H1 (cell line): ENCODE results near the gene PCNX4. TPM values are rescaled to one million over a fixed set of nuclear protein-coding genes. Genes with fewer than 3 reads are reported as not detected.

Experiments used
- CTCF ChIA-PET: fragments of 300-600 bp; sonication (Branson Sonifier 250); formaldehyde crosslinking; loops from one replicate; lab custom pipeline; 2021; ENCODE audit not compliant: partially characterized antibody; lab: Charles Lee
- POLR2A ChIA-PET: fragments of 300-600 bp; sonication (Branson Sonifier 250); formaldehyde crosslinking; loops from one replicate; lab custom pipeline; 2021; ENCODE audit warnings: inconsistent platforms; ENCODE audit not compliant: partially characterized antibody; lab: Charles Lee
- DNase-seq, 2 experiments: peaks; one replicate each; pipeline versions ENCODE4 v3.0.0 to v3.0.0-alpha.2; 2010 to 2022; ENCODE audit warnings: low spot score in 2 of 2, low read depth in 1 of 2, mixed read lengths in 1 of 2
- FAIRE-seq: peaks from 2 replicates; lab custom pipeline; 2011; peaks lifted over from hg19 to GRCh38; lab: Jason Lieb, UNC
- H2AFZ ChIP-seq: 2 replicates; pipeline ENCODE4 v1.8.1; 2012; ENCODE audit warnings: low read length, inconsistent platforms
- H2AK5ac ChIP-seq: 2 replicates; pipeline ENCODE4 v1.6.1; 2013; ENCODE audit warnings: low read depth, low read length
- H2BK120ac ChIP-seq: replicated peaks from 2 replicates; pipeline ENCODE3; 2013; ENCODE audit warnings: low read depth, low read length, inconsistent platforms
- H2BK12ac ChIP-seq: 2 replicates; pipeline ENCODE4 v1.6.1; 2013; ENCODE audit warnings: low read depth, low read length
- H2BK15ac ChIP-seq: 2 replicates; pipeline ENCODE4 v1.6.1; 2013; ENCODE audit warnings: low read length
- H2BK20ac ChIP-seq: 2 replicates; pipeline ENCODE4 v1.6.1; 2013; ENCODE audit warnings: low read length
- H2BK5ac ChIP-seq: 2 replicates; pipeline ENCODE4 v1.6.1; 2013; ENCODE audit warnings: low read depth, low read length
- H3K14ac ChIP-seq: 2 replicates; pipeline ENCODE4 v1.6.1; 2013; ENCODE audit warnings: inconsistent platforms; ENCODE audit not compliant: insufficient read length
- H3K18ac ChIP-seq: 2 replicates; pipeline ENCODE4 v1.6.1; 2013; ENCODE audit warnings: low read length; ENCODE audit errors: extremely low read depth
- H3K23ac ChIP-seq: 2 replicates; pipeline ENCODE4 v1.6.1; 2013; ENCODE audit warnings: inconsistent platforms; ENCODE audit not compliant: insufficient read length
- H3K23me2 ChIP-seq: 2 replicates; pipeline ENCODE4 v1.6.1; 2013; ENCODE audit warnings: low read depth, low read length
- H3K27ac ChIP-seq: 2 replicates; pipeline ENCODE4 v1.6.1; 2011; ENCODE audit warnings: low read depth, low read length, inconsistent platforms
- H3K27me3 ChIP-seq, 4 experiments: replicated peaks in 1 of 4; 1 replicate in 1 of 4; 2 replicates in 3 of 4; pipeline versions ENCODE4 v1.6.1 to v1.8.1; 2011 to 2013; ENCODE audit warnings: low read length in 3 of 4, mild to moderate bottlenecking in 3 of 4, inconsistent platforms in 2 of 4, mixed read lengths in 2 of 4, moderate library complexity in 1 of 4; ENCODE audit not compliant: control insufficient read depth in 3 of 4, insufficient read depth in 3 of 4; ENCODE audit errors: extremely low read depth in 1 of 4
- H3K36me3 ChIP-seq, 4 experiments: 2 replicates each; pipeline versions ENCODE4 v1.6.1 to v1.8.1; 2011 to 2013; ENCODE audit warnings: mild to moderate bottlenecking in 4 of 4, low read length in 3 of 4, moderate library complexity in 2 of 4, control low read depth in 1 of 4, inconsistent platforms in 1 of 4; ENCODE audit not compliant: insufficient read depth in 4 of 4, control insufficient read depth in 2 of 4
- H3K4ac ChIP-seq: replicated peaks from 2 replicates; pipeline ENCODE3; 2013; ENCODE audit warnings: low read length, low read depth, mixed read lengths, inconsistent platforms; ENCODE audit not compliant: insufficient read length
- H3K4me1 ChIP-seq, 4 experiments: replicated peaks in 1 of 4; 1 replicate in 1 of 4; 2 replicates in 3 of 4; pipeline versions ENCODE4 v1.6.1 to v1.8.1; 2011 to 2013; ENCODE audit warnings: low read length in 3 of 4, inconsistent platforms in 2 of 4, mixed read lengths in 1 of 4; ENCODE audit not compliant: insufficient read depth in 4 of 4, control insufficient read depth in 3 of 4
- H3K4me2 ChIP-seq, 2 experiments: 2 replicates each; pipeline versions ENCODE4 v1.6.1 to v1.8.1; 2011 to 2013; ENCODE audit warnings: low read depth in 2 of 2, low read length in 2 of 2, control low read depth in 1 of 2, inconsistent platforms in 1 of 2, mild to moderate bottlenecking in 1 of 2; ENCODE audit not compliant: insufficient read depth in 1 of 2
- H3K4me3 ChIP-seq, 4 experiments: fragments of 200-600, 300-600 bp in 1 of 4; sonication (generic), shearing (Covaris generic), sonication (Bioruptor Twin) in 1 of 4; 2 replicates each; pipeline versions ENCODE4 v1.5.1 to v1.8.1; 2011 to 2016; ENCODE audit warnings: low read length in 4 of 4, low read depth in 3 of 4, control low read depth in 2 of 4, inconsistent platforms in 2 of 4, mild to moderate bottlenecking in 2 of 4, mixed read lengths in 1 of 4, moderate library complexity in 1 of 4; ENCODE audit not compliant: insufficient read depth in 2 of 4; ENCODE audit errors: extremely low read depth in 1 of 4
- H3K56ac ChIP-seq: replicated peaks from 2 replicates; pipeline ENCODE3; 2013; ENCODE audit warnings: low read depth, mild to moderate bottlenecking, mixed read lengths, low read length, inconsistent platforms; ENCODE audit not compliant: insufficient read length
- H3K79me1 ChIP-seq: 2 replicates; pipeline ENCODE4 v1.6.1; 2013; ENCODE audit warnings: low read depth, low read length, control low read depth
- H3K79me2 ChIP-seq, 2 experiments: 2 replicates each; pipeline versions ENCODE4 v1.6.1 to v1.8.1; 2012 to 2013; ENCODE audit warnings: low read length in 2 of 2, mild to moderate bottlenecking in 2 of 2, inconsistent platforms in 1 of 2; ENCODE audit not compliant: insufficient read depth in 2 of 2, control insufficient read depth in 1 of 2
- H3K9ac ChIP-seq, 4 experiments: replicated peaks in 1 of 4; 1 replicate in 1 of 4; 2 replicates in 3 of 4; pipeline versions ENCODE4 v1.6.1 to v1.8.1; 2011 to 2013; ENCODE audit warnings: low read depth in 3 of 4, low read length in 3 of 4, control low read depth in 2 of 4, mild to moderate bottlenecking in 2 of 4, moderate library complexity in 2 of 4, inconsistent platforms in 1 of 4; ENCODE audit errors: extremely low read depth in 1 of 4
- H3K9me3 ChIP-seq, 2 experiments: 2 replicates each; pipeline versions ENCODE4 v1.6.1 to v1.8.1; 2012 to 2013; ENCODE audit warnings: mild to moderate bottlenecking in 2 of 2, moderate library complexity in 2 of 2, control low read depth in 1 of 2, inconsistent platforms in 1 of 2, low read depth in 1 of 2, low read length in 1 of 2, mixed read lengths in 1 of 2; ENCODE audit not compliant: insufficient read depth in 2 of 2
- H4K20me1 ChIP-seq, 2 experiments: replicated peaks in 1 of 2; 2 replicates each; pipeline versions ENCODE3 to v1.8.1; 2011 to 2013; ENCODE audit warnings: inconsistent platforms in 2 of 2, low read length in 2 of 2, mild to moderate bottlenecking in 1 of 2; ENCODE audit not compliant: insufficient read depth in 2 of 2, control insufficient read depth in 1 of 2
- H4K5ac ChIP-seq: 2 replicates; pipeline ENCODE4 v1.6.1; 2013; ENCODE audit warnings: low read length, low read depth, mixed read lengths, inconsistent platforms; ENCODE audit not compliant: insufficient read length
- H4K8ac ChIP-seq: 2 replicates; pipeline ENCODE4 v1.8.0; 2013; ENCODE audit warnings: mild to moderate bottlenecking, moderate library complexity, low read length, inconsistent platforms; ENCODE audit not compliant: insufficient read depth; ENCODE audit errors: extremely low read depth
- H4K91ac ChIP-seq: replicated peaks from 2 replicates; pipeline ENCODE3; 2013; ENCODE audit warnings: low read length, mixed read lengths, inconsistent platforms; ENCODE audit not compliant: insufficient read length
- BCL11A ChIP-seq, 2 experiments: IDR thresholded peaks; one replicate each; pipeline ENCODE4 v1.6.1; 2011; ENCODE audit warnings: low read depth in 2 of 2, low read length in 2 of 2, mild to moderate bottlenecking in 2 of 2
- BRCA1 ChIP-seq: IDR thresholded peaks from 2 replicates; pipeline ENCODE4 v1.6.1; 2012; ENCODE audit warnings: low read depth, low read length, improper control_type of control experiment
- CBX8 ChIP-seq: fragments of 300-800, 300-1000 bp; sonication (generic); IDR thresholded peaks from 2 replicates; pipeline ENCODE4 v1.7.1; 2016; ENCODE audit warnings: low read depth, low read length, borderline replicate concordance
- CTBP2 ChIP-seq: IDR thresholded peaks from 2 replicates; pipeline ENCODE4 v1.7.0; 2011; ENCODE audit warnings: borderline replicate concordance, mild to moderate bottlenecking, moderate library complexity, mixed read lengths, low read length; ENCODE audit not compliant: insufficient read depth, insufficient read length
- EP300 ChIP-seq, 2 experiments: IDR thresholded peaks; 1 replicate in 1 of 2; 2 replicates in 1 of 2; pipeline ENCODE4 v1.6.1; 2011 to 2012; ENCODE audit warnings: low read depth in 2 of 2, low read length in 2 of 2, mild to moderate bottlenecking in 2 of 2, borderline replicate concordance in 1 of 2, inconsistent platforms in 1 of 2, moderate library complexity in 1 of 2
- KDM1A ChIP-seq: fragments of 200-600, 300-600 bp; sonication (generic); IDR thresholded peaks from 2 replicates; pipeline ENCODE4 v1.7.1; 2016; ENCODE audit warnings: mild to moderate bottlenecking, low read length, borderline replicate concordance
- KDM5A ChIP-seq: fragments of 200-600 bp; IDR thresholded peaks from 2 replicates; pipeline ENCODE4 v1.7.1; 2012; ENCODE audit warnings: mild to moderate bottlenecking, low read length, inconsistent platforms, mixed read lengths
- NANOG ChIP-seq: IDR thresholded peaks from 2 replicates; pipeline ENCODE4 v1.6.1; 2011; ENCODE audit warnings: low read length, low read depth, mild to moderate bottlenecking, inconsistent platforms; ENCODE audit not compliant: insufficient read depth, poor library complexity, severe bottlenecking
- PHF8 ChIP-seq: fragments of 200-600 bp; sonication (generic); conservative IDR thresholded peaks from 2 replicates; pipeline ENCODE4 v1.7.1; 2012; ENCODE audit warnings: low read depth, mild to moderate bottlenecking, inconsistent platforms, low read length, moderate library complexity
- SP2 ChIP-seq: IDR thresholded peaks from 2 replicates; pipeline ENCODE4 v1.6.1; 2012; ENCODE audit warnings: mild to moderate bottlenecking, low read length, inconsistent platforms
- WGBS, 2 experiments: shearing (Covaris generic) in 1 of 2; methylation state at CpG; one replicate each; pipeline versions ENCODE4 v1.1.6 to v1.1.7; 2013 to 2015; ENCODE audit warnings: low lambda C conversion rate in 2 of 2, mixed read lengths in 2 of 2, inconsistent platforms in 1 of 2, low coverage in 1 of 2, missing lambda C conversion rate in 1 of 2; ENCODE audit not compliant: insufficient replicate concordance in 2 of 2, insufficient coverage in 1 of 2, insufficient read length in 1 of 2; ENCODE audit errors: extremely low coverage in 1 of 2, missing lambda C conversion rate in 1 of 2; 5-methylcytosine and 5-hydroxymethylcytosine counted together
- polyA plus RNA-seq, 7 experiments: library from polyadenylated mRNA; depleted of rRNA in 3 of 7; stranded (reverse) in 5 of 7; unstranded in 2 of 7; fragments of >200 nt in 5 of 7; fragments of 200-250 nt in 2 of 7; gene quantifications; 1 replicate in 5 of 7; 2 replicates in 1 of 7; 4 replicates in 1 of 7; pipeline versions ENCODE4 v1.2.1 to v1.2.3, GENCODE V29; 2011 to 2013; ENCODE audit warnings: missing spikeins in 2 of 7, mixed read lengths in 2 of 7
- total RNA-seq: library from RNA; stranded (reverse); fragmentation: NEBNext Ultra II Directional; extraction: Animal tissue kit (Norgen Biotek cat#: 25700); gene quantifications from 2 replicates; pipeline ENCODE4 v1.2.1, GENCODE V29; 2021
- TF ChIP-seq, protein P1 (sequence below): IDR thresholded peaks from 2 replicates; pipeline ENCODE4 v1.6.1; 2011; ENCODE audit warnings: low read depth, mild to moderate bottlenecking, low read length; ENCODE audit not compliant: insufficient read depth
- TF ChIP-seq, protein P2 (sequence below): IDR thresholded peaks from 2 replicates; pipeline ENCODE4 v1.6.1; 2012; ENCODE audit warnings: inconsistent platforms

PCNX4 gene
- total and polyA plus RNA-seq, 2 of the 8 experiments (the other 6 are each of a cell fraction or from before 2014, with no cell fraction given): 28.4 to 35.5 TPM

GRCh38 chr14:60089221-60089620 lies 2.5 kb upstream of the PCNX4 start:
- peaks cover 0 to under 1% of the 10 kb centered on the region in 2 experiments for H4K20me1 ChIP-seq
- POLR2A ChIA-PET: no interaction called here
- no peak overlapping the region for H2AK5ac ChIP-seq
- H3K4me3 ChIP-seq: no peak overlapping the region
- H2BK120ac ChIP-seq: no peak overlapping the region
- H3K23ac ChIP-seq: no peak overlapping the region
- no peak overlapping the region for H4K91ac ChIP-seq
- CTCF ChIA-PET: interaction anchor here (0.6 to 2.0 kb wide), 6 partner anchors 9 to 125 kb away, joined by 3 to 6 read pairs (median 4); no protein-coding TSS in a partner anchor
- no peak overlapping the region for H3K4me2 ChIP-seq
- no peak overlapping the region for H2BK15ac ChIP-seq
- H3K36me3 ChIP-seq: no peaks in the 10 kb centered on the region
- H3K79me2 ChIP-seq: peaks cover 1 to 18% of the 10 kb centered on the region in 2 experiments; a peak in 3 of 4 replicates
- peaks cover 0 to 4% (median 2%) of the 10 kb centered on the region in 4 experiments; a peak in 3 of 7 replicates for H3K4me1 ChIP-seq
- H3K14ac ChIP-seq: no peak overlapping the region
- no peaks in the 10 kb centered on the region for H3K27me3 ChIP-seq
- H2BK12ac ChIP-seq: no peak overlapping the region
- no peak overlapping the region for H3K9ac ChIP-seq
- peaks cover 7% of the 10 kb centered on the region; the same call in 1 of the 2 replicates for H3K23me2 ChIP-seq
- H3K27ac ChIP-seq: no peak overlapping the region
- 0 out of 2 replicates have a peak, but pooled peaks cover under 1% of the 10 kb centered on the region for H3K79me1 ChIP-seq
- H3K9me3 ChIP-seq: no peaks in the 10 kb centered on the region
- FAIRE-seq (no peak), DNase-seq (no peak)
- TF ChIP-seq CTBP2: no peak
- no peak for TF ChIP-seq BRCA1
- TF ChIP-seq KDM1A: no peak
- TF ChIP-seq, protein P1, sequence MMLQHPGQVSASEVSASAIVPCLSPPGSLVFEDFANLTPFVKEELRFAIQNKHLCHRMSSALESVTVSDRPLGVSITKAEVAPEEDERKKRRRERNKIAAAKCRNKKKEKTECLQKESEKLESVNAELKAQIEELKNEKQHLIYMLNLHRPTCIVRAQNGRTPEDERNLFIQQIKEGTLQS: no peak
- TF ChIP-seq NANOG: no peak
- no peak for TF ChIP-seq BCL11A (IDR thresholded peaks at IDR 0.05; ENCODE audit: low read depth in 2 of 2, low read length in 2 of 2)
- no peak for TF ChIP-seq KDM5A
- no peak for TF ChIP-seq SP2
- no peak for TF ChIP-seq EP300 (IDR thresholded peaks at IDR 0.05; ENCODE audit: borderline replicate concordance in 1 of 2, low read depth in 2 of 2, low read length in 2 of 2)
- TF ChIP-seq, protein P2, sequence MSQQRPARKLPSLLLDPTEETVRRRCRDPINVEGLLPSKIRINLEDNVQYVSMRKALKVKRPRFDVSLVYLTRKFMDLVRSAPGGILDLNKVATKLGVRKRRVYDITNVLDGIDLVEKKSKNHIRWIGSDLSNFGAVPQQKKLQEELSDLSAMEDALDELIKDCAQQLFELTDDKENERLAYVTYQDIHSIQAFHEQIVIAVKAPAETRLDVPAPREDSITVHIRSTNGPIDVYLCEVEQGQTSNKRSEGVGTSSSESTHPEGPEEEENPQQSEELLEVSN: no peak
- TF ChIP-seq PHF8: no peak
- no peak for TF ChIP-seq CBX8
- H2BK5ac ChIP-seq: no peak overlapping the region
- no peak overlapping the region for H2BK20ac ChIP-seq
- no peak overlapping the region for H4K5ac ChIP-seq
- no peak overlapping the region for H3K4ac ChIP-seq
- no peak overlapping the region for H2AFZ ChIP-seq
- 75% methylated on average over 4 of the region's 4 CpGs; no CpG with 5 or more reads in 1 of the 2 experiments for WGBS, 2 experiments
- no peak overlapping the region for H3K56ac ChIP-seq
- H3K18ac ChIP-seq: no peak overlapping the region
- H4K8ac ChIP-seq: no peak overlapping the region
